Measurements from ENCODE around the gene CHPF2. TPM values are rescaled to one million over a fixed set of nuclear protein-coding genes. Genes with fewer than 3 reads are reported as not detected.

CHPF2 gene
- total and polyA plus RNA-seq, 2 of the 13 experiments (the other 11 are each of a cell fraction or from before 2014, with no cell fraction given): 15.4 to 21.5 TPM

GRCh38 chr7:151232917-151233701, 826 bp downstream of the CHPF2 start (continued):
- TF ChIP-seq, protein P1, sequence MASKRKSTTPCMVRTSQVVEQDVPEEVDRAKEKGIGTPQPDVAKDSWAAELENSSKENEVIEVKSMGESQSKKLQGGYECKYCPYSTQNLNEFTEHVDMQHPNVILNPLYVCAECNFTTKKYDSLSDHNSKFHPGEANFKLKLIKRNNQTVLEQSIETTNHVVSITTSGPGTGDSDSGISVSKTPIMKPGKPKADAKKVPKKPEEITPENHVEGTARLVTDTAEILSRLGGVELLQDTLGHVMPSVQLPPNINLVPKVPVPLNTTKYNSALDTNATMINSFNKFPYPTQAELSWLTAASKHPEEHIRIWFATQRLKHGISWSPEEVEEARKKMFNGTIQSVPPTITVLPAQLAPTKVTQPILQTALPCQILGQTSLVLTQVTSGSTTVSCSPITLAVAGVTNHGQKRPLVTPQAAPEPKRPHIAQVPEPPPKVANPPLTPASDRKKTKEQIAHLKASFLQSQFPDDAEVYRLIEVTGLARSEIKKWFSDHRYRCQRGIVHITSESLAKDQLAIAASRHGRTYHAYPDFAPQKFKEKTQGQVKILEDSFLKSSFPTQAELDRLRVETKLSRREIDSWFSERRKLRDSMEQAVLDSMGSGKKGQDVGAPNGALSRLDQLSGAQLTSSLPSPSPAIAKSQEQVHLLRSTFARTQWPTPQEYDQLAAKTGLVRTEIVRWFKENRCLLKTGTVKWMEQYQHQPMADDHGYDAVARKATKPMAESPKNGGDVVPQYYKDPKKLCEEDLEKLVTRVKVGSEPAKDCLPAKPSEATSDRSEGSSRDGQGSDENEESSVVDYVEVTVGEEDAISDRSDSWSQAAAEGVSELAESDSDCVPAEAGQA (IDR thresholded peaks at IDR 0.05; ENCODE audit: low read depth): 0 out of 2 replicates have a peak, but pooled peaks have one; percentile 36
- TF ChIP-seq, protein P1 (CRISPR knock-in tag; IDR thresholded peaks at IDR 0.05; ENCODE audit: borderline replicate concordance): no peak
- TF ChIP-seq, protein P2, sequence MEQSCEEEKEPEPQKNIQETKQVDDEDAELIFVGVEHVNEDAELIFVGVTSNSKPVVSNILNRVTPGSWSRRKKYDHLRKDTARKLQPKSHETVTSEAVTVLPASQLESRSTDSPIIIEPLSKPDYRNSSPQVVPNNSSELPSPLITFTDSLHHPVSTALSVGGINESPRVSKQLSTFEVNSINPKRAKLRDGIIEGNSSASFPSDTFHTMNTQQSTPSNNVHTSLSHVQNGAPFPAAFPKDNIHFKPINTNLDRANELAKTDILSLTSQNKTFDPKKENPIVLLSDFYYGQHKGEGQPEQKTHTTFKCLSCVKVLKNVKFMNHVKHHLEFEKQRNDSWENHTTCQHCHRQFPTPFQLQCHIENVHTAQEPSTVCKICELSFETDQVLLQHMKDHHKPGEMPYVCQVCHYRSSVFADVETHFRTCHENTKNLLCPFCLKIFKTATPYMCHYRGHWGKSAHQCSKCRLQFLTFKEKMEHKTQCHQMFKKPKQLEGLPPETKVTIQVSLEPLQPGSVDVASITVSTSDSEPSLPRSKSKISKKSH (CRISPR knock-in tag; IDR thresholded peaks at IDR 0.05; ENCODE audit: borderline replicate concordance): no peak
- TF ChIP-seq REPIN1 (CRISPR knock-in tag; IDR thresholded peaks at IDR 0.05; ENCODE audit: borderline replicate concordance, low read depth): no peak

Measured in HepG2 (cell line).